H7 (cell line): Measurements from ENCODE around the gene TNFAIP8. TPM values are rescaled to one million over a fixed set of nuclear protein-coding genes. Genes with fewer than 3 reads are reported as not detected.
A peak's percentile ranks its signal among the peaks of the same experiment; 100 is the strongest.

Experiments used
- DNase-seq: peaks from one replicate; pipeline ENCODE4 v3.0.0; 2012
- H3K27me3 ChIP-seq: 2 replicates; pipeline ENCODE4 v1.6.0; 2011; ENCODE audit warnings: mild to moderate bottlenecking, low read length; ENCODE audit not compliant: control insufficient read depth, insufficient read depth
- H3K36me3 ChIP-seq: replicated peaks from 2 replicates; pipeline ENCODE4 v1.5.1; 2011; ENCODE audit warnings: low read length; ENCODE audit not compliant: control insufficient read depth, insufficient read depth
- H3K4me3 ChIP-seq: 2 replicates; pipeline ENCODE4 v1.5.1; 2011; ENCODE audit warnings: low read depth, mild to moderate bottlenecking, control low read depth, low read length, moderate library complexity; ENCODE audit not compliant: insufficient read depth
- total RNA-seq: library from RNA; depleted of rRNA; stranded (reverse); fragments of >200 nt; shearing (Covaris generic); gene quantifications from 2 replicates; pipeline ENCODE4 v1.2.3, GENCODE V29; 2014

The TNFAIP8 gene
- total RNA-seq, 1 experiment from 2014 or later: 38.6 TPM

- H3K36me3 ChIP-seq: no peaks in the 10 kb centered on the region
- no peak for DNase-seq
- H3K27me3 ChIP-seq: peaks cover 7% of the 10 kb centered on the region; the same call in 1 of the 2 replicates
- H3K4me3 ChIP-seq: no peak overlapping the region
Measured at GRCh38 chr5:119353213-119353612, 2.6 kb upstream of the TNFAIP8 start.

GRCh38 chr5:119353686-119354366, 2.0 kb upstream of the TNFAIP8 start:
- Histone ChIP-seq H3K36me3 (no peaks in the 10 kb centered on the region), H3K4me3 (no peak overlapping the region), H3K27me3 (peaks cover 7% of the 10 kb centered on the region; the same call in 1 of the 2 replicates)
- DNase-seq: no peak

GRCh38 chr5:119354537-119355243, 1.1 kb upstream of the TNFAIP8 start:
- no peak for DNase-seq
- Histone ChIP-seq H3K36me3 (no peaks in the 10 kb centered on the region), H3K27me3 (peaks cover 7% of the 10 kb centered on the region; the same call in 1 of the 2 replicates), H3K4me3 (no peak overlapping the region)

- Histone ChIP-seq H3K36me3 (no peaks in the 10 kb centered on the region), H3K4me3 (peak overlapping the region; percentile 44), H3K27me3 (peaks cover 7% of the 10 kb centered on the region; the same call in 1 of the 2 replicates)
- peak; percentile 50 for DNase-seq
Measured at GRCh38 chr5:119355244-119355638, 578 bp upstream of the TNFAIP8 start.

- peak overlapping the region; percentile 44 for H3K4me3 ChIP-seq
- H3K36me3 ChIP-seq: no peaks in the 10 kb centered on the region
- DNase-seq: no peak
- H3K27me3 ChIP-seq: peaks cover 7% of the 10 kb centered on the region; the same call in 1 of the 2 replicates
Measured at GRCh38 chr5:119356612-119357188, 881 bp downstream of the TNFAIP8 start.

GRCh38 chr5:119357270-119357669, 1.5 kb downstream of the TNFAIP8 start:
- no peak for DNase-seq
- Histone ChIP-seq H3K36me3 (no peaks in the 10 kb centered on the region), H3K27me3 (peaks cover 7% of the 10 kb centered on the region; the same call in 1 of the 2 replicates), H3K4me3 (no peak overlapping the region)

GRCh38 chr5:119357808-119358529, 2.1 kb downstream of the TNFAIP8 start:
- Histone ChIP-seq H3K4me3 (no peak overlapping the region), H3K27me3 (peaks cover 7% of the 10 kb centered on the region; the same call in 1 of the 2 replicates), H3K36me3 (no peaks in the 10 kb centered on the region)
- no peak for DNase-seq

- Histone ChIP-seq H3K27me3 (peaks cover 7% of the 10 kb centered on the region; the same call in 1 of the 2 replicates), H3K36me3 (no peaks in the 10 kb centered on the region), H3K4me3 (no peak overlapping the region)
- DNase-seq: no peak
Measured at GRCh38 chr5:119358530-119358900, 2.7 kb downstream of the TNFAIP8 start.

- H3K27me3 ChIP-seq: peaks cover 7% of the 10 kb centered on the region; the same call in 1 of the 2 replicates
- no peak for DNase-seq
- no peak overlapping the region for H3K4me3 ChIP-seq
- no peaks in the 10 kb centered on the region for H3K36me3 ChIP-seq
Measured at GRCh38 chr5:119358901-119359603, 3.2 kb downstream of the TNFAIP8 start.

GRCh38 chr5:119359737-119360413, 4.1 kb downstream of the TNFAIP8 start:
- no peak overlapping the region for H3K4me3 ChIP-seq
- H3K36me3 ChIP-seq: no peaks in the 10 kb centered on the region

GRCh38 chr5:119360905-119361593, 5.2 kb downstream of the TNFAIP8 start:
- no peak overlapping the region for H3K4me3 ChIP-seq
- peaks cover 5% of the 10 kb centered on the region; the same call in 1 of the 2 replicates for H3K27me3 ChIP-seq
- DNase-seq: no peak
- H3K36me3 ChIP-seq: no peaks in the 10 kb centered on the region

More at GRCh38 chr5:119359737-119360413, 4.1 kb downstream of the TNFAIP8 start:
- no peak for DNase-seq
- peaks cover 7% of the 10 kb centered on the region; the same call in 1 of the 2 replicates for H3K27me3 ChIP-seq

GRCh38 chr5:119361594-119362125, 5.8 kb downstream of the TNFAIP8 start:
- no peaks in the 10 kb centered on the region for H3K36me3 ChIP-seq
- DNase-seq: no peak
- H3K4me3 ChIP-seq: no peak overlapping the region
- peaks cover 2% of the 10 kb centered on the region; the same call in 1 of the 2 replicates for H3K27me3 ChIP-seq

GRCh38 chr5:119362714-119363113, 6.9 kb downstream of the TNFAIP8 start:
- Histone ChIP-seq H3K4me3 (no peak overlapping the region), H3K36me3 (no peaks in the 10 kb centered on the region), H3K27me3 (no peaks in the 10 kb centered on the region)
- DNase-seq: no peak
